Cerebellar nuclear complex (tissue), 1 donor: ENCODE results near the gene MAP3K6.
"Not testable (repeated sequence)": the region's sequence is repeated elsewhere in the genome, so short reads cannot be mapped to it uniquely, and the experiment has no call there.

ENCODE experiments used
- DNase-seq, 2 experiments: peaks; one replicate each; lab custom pipeline; 2025; lab: John Stamatoyannopoulos, UW

Gene MAP3K6

DNA sequence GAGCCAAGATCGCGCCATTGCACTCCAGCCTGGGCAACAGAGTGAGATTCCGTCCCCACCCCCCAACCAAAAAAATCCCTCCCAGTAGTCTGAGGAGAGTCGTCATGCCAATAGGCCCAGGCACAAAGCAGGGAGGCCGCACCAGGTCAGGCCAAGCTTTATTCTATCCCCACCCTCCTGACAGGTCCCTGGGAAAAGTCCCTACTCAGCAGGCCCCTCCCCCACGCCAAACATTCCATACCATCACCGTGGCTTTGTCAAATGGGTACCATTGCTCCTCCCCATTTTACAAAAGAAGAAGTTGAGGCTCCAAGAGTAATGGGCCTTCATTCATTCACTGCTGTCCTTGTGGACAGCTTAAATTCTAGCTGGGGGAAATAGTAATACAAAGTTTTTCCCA, 31.0 kb upstream of the MAP3K6 start:
- DNase-seq: no peak

DNA sequence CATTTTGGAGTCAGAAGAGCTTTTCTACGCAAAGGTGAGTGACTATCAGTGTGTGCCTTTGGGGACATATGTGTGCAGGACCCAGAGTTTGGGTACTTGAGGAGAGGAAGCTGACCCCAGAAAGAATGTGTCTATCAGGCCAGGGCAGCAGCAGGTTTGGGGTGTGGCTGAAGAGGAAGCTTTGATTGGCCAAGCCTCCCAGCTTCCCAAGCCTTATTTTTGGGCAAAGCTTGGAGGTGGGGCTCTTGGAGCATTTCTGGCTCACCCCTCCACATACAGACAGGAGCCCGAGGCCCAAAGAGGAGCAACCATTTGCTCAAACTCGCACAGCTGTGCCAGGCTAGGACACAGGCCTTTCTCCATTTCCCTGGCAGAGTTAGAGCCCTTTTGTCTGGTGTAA, 30.3 kb upstream of the MAP3K6 start:
- DNase-seq: no peak

GRCh38 chr1:27395441-27396195, 28.9 kb upstream of the MAP3K6 start:
- peak in 1 of 2 experiments; percentile 51 for DNase-seq

GRCh38 chr1:27394925-27395324, 28.2 kb upstream of the MAP3K6 start:
- DNase-seq: no peak

GRCh38 chr1:27394282-27394658, 27.5 kb upstream of the MAP3K6 start:
- no peak for DNase-seq

- DNase-seq: no peak
Observed at GRCh38 chr1:27393641-27394281, 27.0 kb upstream of the MAP3K6 start.

- no peak for DNase-seq
Observed at GRCh38 chr1:27392778-27393635, 26.2 kb upstream of the MAP3K6 start.

DNA sequence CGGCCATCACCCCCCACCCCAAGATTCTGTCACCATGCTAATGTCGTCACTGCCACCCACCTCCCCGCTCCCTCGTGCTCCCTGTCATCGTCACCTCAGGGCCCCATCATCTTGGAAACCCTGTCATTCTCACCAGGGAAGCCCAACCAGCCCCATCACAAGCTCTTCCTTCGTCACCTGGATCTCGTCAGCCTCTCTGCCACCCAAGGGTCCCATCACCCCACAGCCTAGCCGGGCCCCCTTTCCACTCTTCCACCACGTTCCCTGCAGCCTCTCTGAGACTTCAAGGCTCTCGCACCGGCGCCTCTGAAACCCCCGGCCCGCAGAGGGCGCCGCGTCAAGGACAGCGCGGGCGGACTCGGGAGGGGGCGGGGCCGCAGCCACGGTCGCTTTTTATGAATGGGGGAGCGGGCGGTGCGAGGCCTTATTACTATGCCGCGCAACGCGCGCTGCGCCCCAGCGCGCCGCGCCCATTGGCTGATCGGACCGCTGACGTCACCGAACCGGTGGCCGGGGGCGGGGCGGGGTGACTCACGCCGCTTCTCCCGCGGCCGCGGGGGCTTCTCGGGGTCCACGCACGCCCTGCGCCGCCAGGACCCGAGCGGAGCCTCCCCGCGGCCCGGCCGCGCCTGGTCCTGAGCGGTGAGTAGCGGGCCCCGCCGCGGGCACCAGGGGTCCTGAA, 25.5 kb upstream of the MAP3K6 start, which contains the start of gene GPR3:
Gene GPR3 (plus strand): TSS at position 527 of the 682 bp plus-strand sequence. CDS start 1,177 bp downstream, outside the sequence.
- DNase-seq: peak; percentile 13 to 34

- peak in 1 of 2 experiments; percentile 37 for DNase-seq
Observed at GRCh38 chr1:27391511-27392095, 24.8 kb upstream of the MAP3K6 start.

DNA sequence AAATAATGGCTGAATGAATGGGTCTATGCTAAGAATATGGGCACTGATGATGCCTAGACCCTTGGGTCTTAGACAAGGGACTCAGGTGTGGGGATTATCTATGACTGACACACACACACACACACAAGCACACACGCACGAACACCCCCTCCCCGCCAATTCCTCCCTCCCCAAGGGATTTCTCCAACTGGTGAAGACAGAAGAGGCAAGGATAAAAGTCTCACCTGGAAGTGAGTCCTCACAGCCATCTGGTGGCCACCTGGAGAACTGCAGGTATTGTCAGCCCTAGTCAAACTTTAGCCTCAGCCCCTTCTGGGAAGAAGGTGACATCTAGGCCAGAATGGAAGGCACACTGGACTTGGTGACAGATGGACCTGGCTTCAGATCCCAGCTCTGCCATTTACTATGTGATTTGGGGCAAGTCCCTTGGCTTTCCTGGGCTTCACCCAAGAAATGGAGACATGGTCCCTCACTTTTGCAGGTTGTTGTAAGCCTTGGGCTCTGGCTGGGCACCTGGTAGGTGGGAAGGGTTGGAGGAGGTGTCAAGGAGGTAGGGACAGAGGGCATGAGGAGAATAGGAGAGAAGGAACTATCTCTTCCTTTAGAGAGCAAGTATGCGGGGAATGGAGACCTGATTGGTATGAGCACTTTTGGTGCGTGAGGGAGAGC, 21.7 kb upstream of the MAP3K6 start:
- peak in 1 of 2 experiments; percentile 51 for DNase-seq

DNA sequence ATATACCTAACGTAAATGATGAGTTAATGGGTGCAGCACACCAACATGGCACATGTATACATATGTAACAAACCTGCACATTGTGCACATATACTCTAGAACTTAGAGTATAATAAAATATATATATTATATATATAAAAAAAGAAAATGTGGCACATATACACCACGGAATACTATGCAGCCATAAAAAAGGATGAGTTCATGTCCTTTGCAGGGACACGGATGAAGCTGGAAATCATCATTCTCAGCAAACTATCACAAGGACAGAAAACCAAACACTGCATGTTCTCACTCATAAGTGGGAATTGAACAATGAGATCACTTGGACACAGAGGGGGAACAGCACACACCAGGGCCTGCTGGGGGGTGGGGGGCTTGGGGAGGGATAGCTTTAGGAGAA, 18.0 kb upstream of the MAP3K6 start:
- not testable (repeated sequence) for DNase-seq

GRCh38 chr1:27383661-27384060, 16.9 kb upstream of the MAP3K6 start:
- DNase-seq: no peak

DNA sequence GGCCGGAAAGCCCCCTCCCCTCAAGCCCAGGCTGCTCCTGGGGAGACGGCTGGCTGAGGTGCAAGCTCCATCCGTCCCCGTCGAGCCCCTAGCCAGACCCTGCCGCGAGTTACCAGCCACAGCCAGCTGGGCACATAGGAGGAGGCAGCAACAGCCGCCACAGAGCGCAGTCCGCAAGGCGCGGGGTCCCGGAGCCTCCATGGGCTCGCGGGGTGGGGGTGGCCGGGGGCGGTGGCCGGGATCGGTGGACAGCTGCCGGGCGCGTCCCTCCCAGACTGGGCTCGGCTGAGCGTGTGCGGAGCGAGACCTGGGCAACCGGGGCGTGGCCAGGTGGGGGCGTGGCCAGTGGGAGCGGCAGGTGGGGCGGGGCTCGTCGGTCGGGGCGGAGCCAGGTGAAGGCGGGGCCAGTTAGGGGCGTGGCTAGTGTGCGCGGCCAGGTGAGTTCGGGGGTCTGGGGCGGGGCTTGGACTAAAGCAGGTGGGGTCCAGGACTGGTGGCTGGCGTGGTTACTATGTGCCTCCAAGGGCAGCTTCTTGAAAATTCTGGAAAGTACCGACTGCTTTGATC, 16.4 kb upstream of the MAP3K6 start, which contains the start of gene CD164L2:
Gene CD164L2 (minus strand): TSS at position 295 of the 567 bp plus-strand sequence. CDS start 94 bp downstream, at position 201.
- DNase-seq: no peak

DNA sequence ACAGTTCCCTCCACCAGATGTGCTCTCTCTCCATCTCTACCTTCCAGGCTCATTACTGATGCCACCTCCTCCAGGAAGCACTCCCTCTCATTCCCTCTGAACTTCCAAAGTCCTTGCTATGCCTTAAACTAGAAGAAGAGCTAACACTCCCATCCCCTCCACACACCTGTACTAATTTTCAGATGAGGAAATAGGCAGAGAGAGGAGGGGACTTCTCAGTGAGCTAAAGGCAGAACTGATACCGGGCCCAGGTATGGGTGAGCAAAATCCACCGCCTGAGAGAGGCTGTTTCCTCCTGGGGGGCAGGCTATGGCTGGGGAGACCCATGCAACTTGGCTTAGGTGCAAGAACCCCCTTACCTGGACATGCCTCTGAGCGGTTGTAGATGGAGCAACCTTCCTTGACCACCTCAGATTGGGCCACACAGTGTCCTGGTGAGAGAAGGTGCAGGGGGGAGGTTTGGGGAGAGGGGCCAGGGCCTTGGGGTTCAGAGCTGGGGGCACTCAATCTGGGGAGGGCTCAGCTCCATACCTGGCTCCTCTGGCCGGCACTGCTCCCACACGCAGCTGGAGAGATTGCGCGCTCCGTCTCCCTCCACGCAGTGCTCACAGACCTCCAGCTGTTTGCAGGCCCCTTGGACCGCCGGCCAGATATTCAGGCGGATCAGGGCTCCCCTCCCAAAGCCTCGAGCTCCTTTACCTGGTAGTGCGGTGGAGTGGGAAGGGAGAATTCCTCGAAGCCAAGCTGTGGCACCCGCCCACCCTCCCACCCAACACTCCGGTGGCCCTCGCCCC, 15.4 kb upstream of the MAP3K6 start:
- no peak for DNase-seq

DNA sequence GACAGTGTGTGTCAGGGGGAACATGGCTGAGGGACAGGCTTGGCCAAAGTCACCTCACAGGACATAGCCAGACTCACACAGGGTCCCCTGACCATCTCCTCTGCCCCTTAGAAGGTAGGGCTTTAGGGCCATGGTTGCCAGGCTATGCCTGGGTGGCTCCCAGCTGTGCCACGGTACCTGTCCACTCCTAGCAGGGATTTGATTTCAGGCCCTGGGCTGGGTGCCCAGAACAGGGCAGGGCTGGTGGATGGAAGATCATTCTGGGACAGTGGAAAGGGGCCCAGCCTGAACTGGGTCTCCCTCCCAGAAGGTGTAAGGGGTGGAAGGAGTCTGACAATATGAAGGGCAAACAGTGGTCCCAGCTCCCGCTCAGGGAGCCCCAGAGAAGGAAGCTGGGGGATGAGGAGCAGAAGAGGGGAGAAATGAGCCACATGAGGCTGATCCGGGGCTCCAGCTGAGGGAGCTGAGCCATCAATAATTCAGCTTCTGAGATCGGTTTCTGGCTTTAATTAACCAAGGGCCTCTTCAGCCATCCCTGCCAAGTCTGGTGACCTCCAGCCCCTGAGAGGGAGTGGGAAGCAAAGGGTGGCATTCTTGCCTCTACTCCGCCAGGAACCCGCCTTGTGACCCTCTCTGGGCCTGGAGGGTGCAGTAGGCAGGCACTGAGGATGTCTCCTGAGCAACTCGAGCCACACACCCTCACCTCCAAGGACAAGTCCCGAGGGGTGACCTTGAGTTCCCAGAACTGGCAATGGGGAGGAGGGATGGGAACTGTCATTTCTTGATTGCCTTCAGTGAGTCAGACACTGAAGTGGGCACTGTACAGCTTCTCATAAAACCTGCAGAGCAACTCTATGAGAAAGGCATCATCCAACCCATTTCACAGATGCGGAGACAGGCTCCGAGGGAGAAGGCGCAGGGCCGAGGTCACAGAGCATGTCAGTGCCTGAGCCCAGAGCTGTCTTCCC, 14.3 kb upstream of the MAP3K6 start:
- DNase-seq: no peak

GRCh38 chr1:27380224-27380623, 13.5 kb upstream of the MAP3K6 start:
- no peak for DNase-seq

DNA sequence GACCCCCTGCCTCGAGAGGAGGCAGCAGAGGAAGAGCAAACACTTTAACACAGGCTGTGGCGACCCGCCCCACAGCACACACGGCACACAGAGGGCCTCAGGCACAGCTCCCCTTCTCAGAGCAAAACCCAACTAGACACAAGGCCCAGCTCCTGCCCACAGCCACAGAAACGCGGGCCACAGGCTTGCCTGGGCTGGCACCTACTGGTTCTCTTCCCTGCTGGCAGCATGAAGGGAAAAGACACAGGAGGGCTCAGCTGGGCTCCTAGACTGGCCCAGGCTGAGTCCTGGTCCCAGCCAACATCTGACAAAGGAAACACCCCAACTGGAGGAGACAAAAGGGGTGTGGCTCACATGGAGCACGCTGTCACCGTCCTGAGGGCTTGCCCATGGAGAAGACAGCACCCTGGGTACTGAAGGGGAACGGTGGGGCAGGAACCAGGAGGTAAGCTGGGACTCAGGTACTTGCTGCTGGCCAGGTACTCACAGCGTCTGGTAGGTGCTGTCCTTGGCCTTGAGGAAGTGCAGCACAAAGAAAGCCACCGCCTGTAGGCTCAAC, 12.9 kb upstream of the MAP3K6 start:
- no peak for DNase-seq
